Stimulated activated CD8-positive, alpha-beta memory T cell treated with anti-CD3 and anti-CD28 coated beads, Interleukin-7, amount 100 ng/mL, for 4 hours (primary cell): ENCODE data around the gene ELP6.
"Not testable (repeated sequence)": the region's sequence is repeated elsewhere in the genome, so short reads cannot be mapped to it uniquely, and the experiment has no call there.

Source experiments
- DNase-seq, 2 donors: peaks; one replicate each; pipeline ENCODE4 v3.0.0-alpha.2; 2020; ENCODE audit warnings: low read depth in 2 of 2

The ELP6 gene

GRCh38 chr3:47512416-47513124 is 942 bp downstream of the ELP6 start:
- DNase-seq, result peak in 1 of 2 donors; percentile 3

- not testable (repeated sequence) for DNase-seq
Measured at GRCh38 chr3:47505267-47505666, 8.2 kb downstream of the ELP6 start.

GRCh38 chr3:47504113-47504512 is 9.4 kb downstream of the ELP6 start:
- DNase-seq, result no peak

DNA sequence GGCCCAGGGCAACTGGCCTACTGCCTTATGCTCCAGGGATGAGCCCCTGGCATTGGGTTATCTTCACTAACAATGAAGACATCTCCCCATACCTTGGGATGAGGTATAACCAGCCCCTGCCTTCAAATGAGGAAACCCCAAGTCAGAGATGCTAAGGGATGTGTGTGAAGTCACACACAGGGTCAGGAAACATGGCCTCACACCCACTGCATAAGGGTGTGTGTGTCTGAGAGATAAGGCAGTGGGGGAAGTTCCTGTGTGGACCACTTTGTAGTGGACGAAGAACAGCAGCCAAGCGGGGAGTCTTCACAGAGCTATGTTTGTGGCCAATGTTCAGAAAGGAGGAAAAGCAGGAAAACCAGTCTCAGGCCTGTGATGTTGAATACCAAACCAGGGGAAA is 10.5 kb downstream of the ELP6 start:
- DNase-seq, result no peak

GRCh38 chr3:47496892-47497291 is 16.6 kb downstream of the ELP6 start:
- DNase-seq, result no peak

DNA sequence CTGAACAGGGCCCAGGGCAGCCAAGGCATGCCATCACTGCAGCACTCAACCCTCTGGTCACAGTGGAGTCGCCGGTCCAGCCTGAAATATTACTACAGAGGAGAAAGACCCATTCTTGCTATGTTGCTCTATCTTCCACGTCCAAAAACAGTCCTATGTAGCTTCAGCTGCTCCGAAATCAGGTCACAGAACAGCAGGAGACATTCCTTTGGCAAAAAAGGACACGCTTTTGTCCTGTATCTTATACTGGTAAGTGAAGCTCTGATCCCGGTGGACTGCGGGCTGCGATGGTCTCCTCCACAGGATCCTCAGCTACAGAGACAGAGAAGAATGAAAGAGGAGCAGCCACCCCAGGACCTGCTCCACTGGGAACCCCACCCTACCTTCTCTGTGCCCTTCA is 17.6 kb downstream of the ELP6 start:
- no peak for DNase-seq

GRCh38 chr3:47495111-47495510 is 18.4 kb downstream of the ELP6 start:
- DNase-seq, result no peak

DNA sequence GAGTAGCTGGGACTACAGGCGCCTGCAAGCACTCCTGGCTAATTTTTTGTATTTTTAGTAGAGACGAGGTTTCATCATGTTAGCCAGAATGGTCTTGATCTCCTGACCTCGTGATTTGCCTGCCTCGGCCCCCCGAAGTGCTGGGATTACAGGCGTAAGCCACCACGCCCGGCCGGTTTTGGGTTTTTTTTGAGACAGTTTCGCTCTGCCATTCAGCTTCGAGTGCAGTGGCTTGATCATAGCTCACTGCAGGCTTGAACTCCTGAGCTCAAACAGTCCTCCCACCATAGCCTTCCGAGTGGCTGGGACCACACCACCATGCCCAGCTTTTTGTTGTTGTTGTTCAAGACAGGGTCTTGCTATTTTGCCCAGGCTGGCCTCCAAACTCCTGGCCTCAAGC is 21.7 kb downstream of the ELP6 start:
- DNase-seq, result no peak

GRCh38 chr3:47491186-47491585 is 22.3 kb downstream of the ELP6 start:
- no peak for DNase-seq

DNA sequence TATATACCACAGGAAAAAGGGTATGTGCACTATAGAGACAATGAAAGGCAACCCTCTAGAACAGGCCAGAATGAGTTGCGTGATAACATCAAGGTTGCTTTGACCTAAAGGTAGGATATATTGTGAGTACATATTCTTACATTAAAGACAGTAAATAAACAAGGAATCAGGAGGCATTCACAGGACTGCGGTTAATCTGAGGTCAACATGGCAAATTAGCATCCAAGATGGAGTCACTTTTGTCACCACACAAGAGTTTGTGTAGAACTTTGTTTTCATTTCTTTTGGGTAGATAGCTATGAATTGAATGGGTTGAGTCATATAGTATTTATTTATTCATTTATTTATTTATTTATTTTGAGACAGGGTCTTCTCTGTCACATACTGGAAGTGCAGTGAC is 26.2 kb downstream of the ELP6 start:
- no peak for DNase-seq

GRCh38 chr3:47485812-47486211 is 27.7 kb downstream of the ELP6 start:
- no peak for DNase-seq

DNA sequence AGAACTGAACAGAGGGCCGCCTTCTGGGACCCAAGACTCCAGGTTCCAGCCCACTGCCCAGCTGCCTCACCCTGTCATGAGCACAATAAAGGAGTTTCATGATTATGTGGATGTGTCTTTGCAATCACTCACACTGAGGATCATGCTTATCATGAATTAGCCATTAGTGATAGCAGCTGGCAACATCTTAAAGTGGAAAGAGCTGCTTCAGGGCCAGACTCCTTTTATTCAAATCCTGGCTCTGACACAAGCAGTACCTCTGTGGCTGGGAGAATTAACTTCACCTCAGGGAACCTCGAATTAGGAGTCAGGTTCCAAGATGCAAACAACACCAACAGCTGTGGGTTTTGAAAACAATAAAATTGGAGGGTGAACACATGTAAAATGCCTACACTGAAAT is 31.1 kb downstream of the ELP6 start:
- no peak for DNase-seq

GRCh38 chr3:47481763-47482162 is 31.7 kb downstream of the ELP6 start:
- not testable (repeated sequence) for DNase-seq

DNA sequence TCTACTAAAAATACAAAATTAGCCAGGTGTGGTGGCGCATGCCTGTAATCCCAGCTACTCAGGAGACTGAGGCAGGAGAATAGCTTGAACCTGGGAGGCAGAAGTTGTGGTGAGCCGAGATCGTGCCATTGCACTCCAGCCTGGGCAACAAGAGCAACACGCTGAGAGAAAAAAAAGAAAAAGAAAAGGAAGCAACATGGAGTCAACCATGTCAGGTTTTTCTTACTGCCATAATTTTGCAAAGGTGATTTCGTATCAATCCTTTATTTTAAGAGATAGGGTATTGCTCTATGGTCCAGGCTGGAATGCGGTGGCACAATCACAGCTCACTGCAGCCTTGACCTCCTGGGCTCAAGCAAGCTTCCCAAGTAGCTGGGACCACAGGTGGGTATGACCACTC is 33.2 kb downstream of the ELP6 start:
- DNase-seq, result not testable (repeated sequence)

DNA sequence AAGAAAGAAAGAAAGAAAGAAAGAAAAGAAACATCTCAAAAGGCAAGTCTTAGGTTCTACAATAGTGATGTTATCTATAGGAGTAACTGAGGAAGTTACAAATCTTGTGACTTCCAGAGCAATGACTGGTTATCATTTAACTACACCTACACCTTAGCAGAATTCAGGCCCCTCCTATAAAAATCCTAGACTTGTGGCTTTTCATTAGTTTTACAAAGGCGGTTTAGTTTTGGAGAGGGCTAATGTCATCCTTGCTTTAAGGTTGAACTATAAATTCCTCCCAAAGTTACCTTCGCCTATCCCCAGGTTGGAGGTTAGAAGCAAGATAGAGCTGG is 33.7 kb downstream of the ELP6 start:
- no peak for DNase-seq

GRCh38 chr3:47478022-47478421 is 35.5 kb downstream of the ELP6 start:
- no peak for DNase-seq

DNA sequence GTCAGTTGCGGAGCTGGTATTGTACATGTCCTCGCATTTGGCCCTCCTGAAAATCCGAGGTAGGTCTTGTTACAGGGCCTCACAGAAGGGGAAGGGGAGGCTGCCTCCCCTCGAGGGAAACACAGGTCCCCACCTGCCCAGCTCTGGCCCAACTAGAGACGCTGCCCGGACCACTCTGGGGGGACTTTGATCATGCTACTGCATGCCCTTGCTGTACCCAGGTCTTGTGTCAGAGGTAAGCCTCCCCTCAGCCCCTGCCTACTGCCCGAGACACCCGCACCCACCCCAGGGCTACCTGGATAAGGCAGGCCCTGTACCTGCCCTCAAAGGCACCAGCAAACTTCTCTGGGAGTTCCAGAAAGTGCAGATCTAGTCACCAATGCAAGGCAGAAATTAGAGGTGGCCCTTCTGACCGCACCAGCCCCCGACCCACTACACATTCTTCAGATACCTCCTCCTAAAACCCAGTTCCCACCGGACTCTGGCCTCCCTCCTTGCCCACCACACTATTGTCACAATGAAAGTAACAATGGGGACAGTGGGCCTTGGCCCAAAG is 36.8 kb downstream of the ELP6 start:
- no peak for DNase-seq

DNA sequence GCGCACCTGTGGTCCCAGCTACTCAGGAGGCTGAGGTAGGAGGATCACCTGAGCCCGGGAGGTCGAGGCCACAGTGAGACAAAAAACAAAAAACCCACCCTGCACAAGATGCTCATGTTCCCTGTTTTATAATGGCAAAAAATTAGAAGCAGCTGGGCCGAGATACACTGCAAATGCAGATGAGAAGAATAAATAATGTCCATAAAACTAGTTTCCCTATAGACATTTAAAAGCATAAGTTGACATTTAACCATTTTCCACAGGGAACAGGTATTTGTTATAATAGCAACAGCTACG is 37.2 kb downstream of the ELP6 start:
- DNase-seq, result no peak

GRCh38 chr3:47475570-47476329 is 37.8 kb downstream of the ELP6 start, which contains the start of gene SCAP:
TSS of gene SCAP (minus strand) at chr3:47475941. CDS start at chr3:47442993, 32,948 bp downstream.
- peak; percentile 89 to 94 for DNase-seq

DNA sequence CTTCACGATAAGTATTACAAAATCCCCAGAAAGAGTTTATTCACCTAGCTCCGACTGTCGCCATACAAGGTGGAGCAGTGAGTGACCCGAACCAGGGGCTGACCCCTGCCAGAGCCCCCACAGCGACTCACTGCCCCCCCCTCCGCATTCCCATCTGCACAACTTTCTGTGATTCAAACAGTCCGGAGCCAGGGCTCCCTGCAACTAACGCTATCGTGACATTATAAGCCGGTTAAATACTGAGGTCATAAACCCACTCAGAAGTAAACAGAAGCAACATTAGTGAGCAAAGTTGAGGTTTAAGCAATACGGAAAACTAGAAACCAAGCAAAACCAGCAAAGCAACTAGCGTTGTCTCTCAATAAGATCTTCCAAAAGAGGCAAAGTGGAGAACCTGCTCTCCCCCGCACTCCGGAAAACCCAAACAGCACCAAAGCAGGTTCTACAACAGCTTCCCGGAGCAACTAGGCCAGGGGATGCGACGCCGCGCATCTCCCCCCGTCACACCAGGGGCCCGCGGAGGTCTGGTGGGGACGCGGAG is 38.4 kb downstream of the ELP6 start:
- DNase-seq, result no peak

GRCh38 chr3:47473391-47473790 is 40.1 kb downstream of the ELP6 start:
- no peak for DNase-seq

- no peak for DNase-seq
Measured at GRCh38 chr3:47469616-47470015, 43.9 kb downstream of the ELP6 start.

GRCh38 chr3:47468315-47468714 is 45.2 kb downstream of the ELP6 start:
- not testable (repeated sequence) for DNase-seq
